Measurements from ENCODE around the gene RNF17. TPM values are rescaled to one million over a fixed set of nuclear protein-coding genes. Genes with fewer than 3 reads are reported as not detected.
A peak's percentile ranks its signal among the peaks of the same experiment; 100 is the strongest.

Gene RNF17
- total and polyA plus RNA-seq, 2 of the 8 experiments (the other 6 are each of a cell fraction or from before 2014, with no cell fraction given), result not detected

DNA sequence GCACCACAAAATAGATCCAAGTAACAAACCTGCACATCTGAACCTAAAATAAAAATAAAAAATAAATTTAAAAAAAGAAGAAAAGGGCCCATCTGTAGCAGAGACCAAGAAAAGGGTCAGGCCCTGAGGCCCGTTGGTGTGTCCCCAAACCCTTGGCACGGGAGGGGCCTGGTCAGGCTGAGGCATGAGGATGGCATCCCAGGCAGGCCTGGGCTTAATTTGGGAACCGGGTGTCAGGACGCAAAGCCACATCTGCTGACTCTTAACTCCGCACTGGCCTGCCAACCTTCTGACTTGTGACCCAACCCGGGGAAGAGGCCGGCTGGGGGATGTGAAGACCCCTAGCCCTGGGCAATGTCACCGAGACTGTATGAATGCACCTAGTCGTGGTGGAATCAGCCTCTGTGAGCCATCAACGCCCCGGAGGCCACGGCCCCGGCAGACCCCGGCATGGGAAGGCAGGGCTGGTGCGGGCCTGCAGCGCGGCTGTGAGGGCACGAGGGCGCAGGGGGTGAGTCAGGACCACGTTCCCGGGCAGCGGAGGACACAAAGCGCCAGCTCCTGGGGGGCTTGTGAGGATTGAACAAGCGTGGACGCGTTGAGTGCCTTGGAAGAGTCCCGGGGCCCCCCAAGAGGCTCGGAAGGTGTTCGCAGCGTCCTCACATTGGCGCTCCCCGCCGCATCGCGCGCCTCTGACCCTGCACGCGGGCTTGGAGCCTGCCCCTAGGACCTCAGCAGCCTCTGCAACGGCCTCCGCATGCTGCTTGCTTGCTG lies 45.6 kb upstream of the RNF17 start:
- H3K36me3 ChIP-seq (ENCODE audit: control insufficient read depth in 2 of 4, insufficient read depth in 4 of 4, low read length in 3 of 4), result no peaks in the 10 kb centered on the region
- peak overlapping the region; percentile 46 for H4K91ac ChIP-seq (replicated peaks; ENCODE audit: insufficient read length, low read length)
- H3K18ac ChIP-seq (ENCODE audit: extremely low read depth, low read length), result no peak overlapping the region; the same call in none of the 2 replicates
- H4K8ac ChIP-seq (ENCODE audit: extremely low read depth, insufficient read depth, low read length), result peak overlapping the region; percentile 51
- no peak overlapping the region for H2BK12ac ChIP-seq (ENCODE audit: low read depth, low read length)
- no peak overlapping the region for H3K56ac ChIP-seq (replicated peaks; ENCODE audit: insufficient read length, low read depth, low read length)
- H3K14ac ChIP-seq (ENCODE audit: insufficient read length), result no peak overlapping the region
- no peaks in the 10 kb centered on the region for H3K9me3 ChIP-seq (ENCODE audit: insufficient read depth in 2 of 2, low read depth in 1 of 2, low read length in 1 of 2)
- no peaks in the 10 kb centered on the region for H3K79me2 ChIP-seq (ENCODE audit: control insufficient read depth in 1 of 2, insufficient read depth in 2 of 2, low read length in 2 of 2)
- POLR2A ChIA-PET (ENCODE audit: partially characterized antibody), result interaction anchor here (0.8 kb wide), 1 partner anchor 10 kb away, joined by 3 read pairs; no protein-coding TSS in a partner anchor
- DNase-seq (ENCODE audit: low read depth in 1 of 2, low spot score in 2 of 2) (no peak), FAIRE-seq (no peak)
- no peaks in the 10 kb centered on the region for H4K20me1 ChIP-seq (replicated peaks in 1 of 2; ENCODE audit: control insufficient read depth in 1 of 2, insufficient read depth in 2 of 2, low read length in 2 of 2)
- no peak overlapping the region for H4K5ac ChIP-seq (ENCODE audit: insufficient read length, low read depth, low read length)
- H3K27ac ChIP-seq (ENCODE audit: low read depth, low read length), result no peak overlapping the region
- H2AFZ ChIP-seq (ENCODE audit: low read length), result no peak overlapping the region
- H2AK5ac ChIP-seq (ENCODE audit: low read depth, low read length), result no peak overlapping the region
- H2BK5ac ChIP-seq (ENCODE audit: low read depth, low read length), result no peak overlapping the region
- peak overlapping the region; percentile 72; the same call in 1 of the 2 replicates for H2BK15ac ChIP-seq (ENCODE audit: low read length)
- H2BK20ac ChIP-seq (ENCODE audit: low read length), result no peak overlapping the region
- H3K27me3 ChIP-seq (replicated peaks in 1 of 4; ENCODE audit: control insufficient read depth in 3 of 4, extremely low read depth in 1 of 4, insufficient read depth in 3 of 4, low read length in 3 of 4), result no peaks in the 10 kb centered on the region
- no peak overlapping the region for H3K4ac ChIP-seq (replicated peaks; ENCODE audit: insufficient read length, low read depth, low read length)
- H2BK120ac ChIP-seq (replicated peaks; ENCODE audit: low read depth, low read length), result no peak overlapping the region
- H3K4me1 ChIP-seq (replicated peaks in 1 of 4; ENCODE audit: control insufficient read depth in 3 of 4, insufficient read depth in 4 of 4, low read length in 3 of 4), result peaks cover 0 to 7% (median 4%) of the 10 kb centered on the region in 4 experiments; a peak in 4 of 7 replicates
- H3K23me2 ChIP-seq (ENCODE audit: low read depth, low read length), result no peaks in the 10 kb centered on the region; the same call in 1 of the 2 replicates
- CTCF ChIA-PET (ENCODE audit: partially characterized antibody), result interaction anchor here (0.6 to 2.1 kb wide), 8 partner anchors 7 to 92 kb away, joined by 3 to 7 read pairs (median 4); no protein-coding TSS in a partner anchor
- no peak overlapping the region for H3K9ac ChIP-seq (replicated peaks in 1 of 4; ENCODE audit: extremely low read depth in 1 of 4, low read depth in 3 of 4, low read length in 3 of 4)
- H3K4me3 ChIP-seq (ENCODE audit: extremely low read depth in 1 of 4, insufficient read depth in 2 of 4, low read depth in 3 of 4, low read length in 4 of 4), result no peak overlapping the region
- no peaks in the 10 kb centered on the region for H3K79me1 ChIP-seq (ENCODE audit: low read depth, low read length)
- no peak overlapping the region for H3K4me2 ChIP-seq (ENCODE audit: insufficient read depth in 1 of 2, low read depth in 2 of 2, low read length in 2 of 2)
- no peak overlapping the region for H3K23ac ChIP-seq (ENCODE audit: insufficient read length)
- 90% methylated on average over 28 of the region's 40 CpGs; no CpG with 5 or more reads in 1 of the 2 experiments for WGBS, 2 experiments (ENCODE audit: extremely low coverage in 1 of 2, insufficient coverage in 1 of 2, insufficient read length in 1 of 2, insufficient replicate concordance in 2 of 2, low coverage in 1 of 2, low lambda C conversion rate in 2 of 2, missing lambda C conversion rate in 1 of 2)
- TF ChIP-seq SAP30 (IDR thresholded peaks at IDR 0.05; ENCODE audit: insufficient read depth, insufficient replicate concordance, low read length), result no peak
